ENCODE data around the gene FREM3. TPM values are rescaled to one million over a fixed set of nuclear protein-coding genes. Genes with fewer than 3 reads are reported as not detected.

The FREM3 gene
- total RNA-seq, 1 experiment from 2014 or later: not detected

- H3K79me2 ChIP-seq (ENCODE audit: insufficient read depth, low read length): no peaks in the 10 kb centered on the region
- WGBS (ENCODE audit: extremely low coverage, insufficient read length, low lambda C conversion rate): no CpG with 5 or more reads among the region's 6 CpGs
- H3K4ac ChIP-seq (ENCODE audit: low read depth, low read length): no peak overlapping the region
- Mint-ChIP-seq H3K27ac (no peak overlapping the region), H3K36me3 (ENCODE audit: insufficient read depth in 1 of 3, low read depth in 3 of 3) (no peaks in the 10 kb centered on the region), H3K4me1 (no peaks in the 10 kb centered on the region), H3K4me3 (no peak overlapping the region), H3K9me3 (0 out of 5 replicates have a peak, but pooled peaks cover 0 to 2% of the 10 kb centered on the region in 2 experiments), H3K27me3 (ENCODE audit: low read depth) (no peaks in the 10 kb centered on the region)
- no peak overlapping the region for H4K5ac ChIP-seq (ENCODE audit: insufficient read length, low read depth, low read length)
- TF ChIP-seq, protein P1, sequence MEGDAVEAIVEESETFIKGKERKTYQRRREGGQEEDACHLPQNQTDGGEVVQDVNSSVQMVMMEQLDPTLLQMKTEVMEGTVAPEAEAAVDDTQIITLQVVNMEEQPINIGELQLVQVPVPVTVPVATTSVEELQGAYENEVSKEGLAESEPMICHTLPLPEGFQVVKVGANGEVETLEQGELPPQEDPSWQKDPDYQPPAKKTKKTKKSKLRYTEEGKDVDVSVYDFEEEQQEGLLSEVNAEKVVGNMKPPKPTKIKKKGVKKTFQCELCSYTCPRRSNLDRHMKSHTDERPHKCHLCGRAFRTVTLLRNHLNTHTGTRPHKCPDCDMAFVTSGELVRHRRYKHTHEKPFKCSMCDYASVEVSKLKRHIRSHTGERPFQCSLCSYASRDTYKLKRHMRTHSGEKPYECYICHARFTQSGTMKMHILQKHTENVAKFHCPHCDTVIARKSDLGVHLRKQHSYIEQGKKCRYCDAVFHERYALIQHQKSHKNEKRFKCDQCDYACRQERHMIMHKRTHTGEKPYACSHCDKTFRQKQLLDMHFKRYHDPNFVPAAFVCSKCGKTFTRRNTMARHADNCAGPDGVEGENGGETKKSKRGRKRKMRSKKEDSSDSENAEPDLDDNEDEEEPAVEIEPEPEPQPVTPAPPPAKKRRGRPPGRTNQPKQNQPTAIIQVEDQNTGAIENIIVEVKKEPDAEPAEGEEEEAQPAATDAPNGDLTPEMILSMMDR (conservative IDR thresholded peaks at IDR 0.05): no peak
- H3K23ac ChIP-seq (ENCODE audit: insufficient read length, low read depth, low read length): no peak overlapping the region
- no peak overlapping the region for H3T11ph ChIP-seq (ENCODE audit: low read length)
- H2BK120ac ChIP-seq (ENCODE audit: low read depth, low read length, poor library complexity, severe bottlenecking): no peak overlapping the region
- H2AFZ ChIP-seq (ENCODE audit: low read length): no peak overlapping the region
- H2AK5ac ChIP-seq (ENCODE audit: insufficient read length, low read length): no peak overlapping the region
- no peaks in the 10 kb centered on the region for H3K9me3 ChIP-seq (ENCODE audit: control insufficient read depth, low read depth, low read length)
- H3K23me2 ChIP-seq (ENCODE audit: insufficient read length, low read depth, low read length, poor library complexity, severe bottlenecking): no peaks in the 10 kb centered on the region
- no peak overlapping the region for H2BK5ac ChIP-seq (ENCODE audit: insufficient read length, low read length)
- no peak overlapping the region for H3K9ac ChIP-seq (ENCODE audit: extremely low read depth, insufficient read length, low read length)
- H3K27me3 ChIP-seq (ENCODE audit: insufficient read depth, low read length): no peaks in the 10 kb centered on the region
- no peaks in the 10 kb centered on the region for H3K79me1 ChIP-seq (ENCODE audit: insufficient read depth, low read depth, low read length, poor library complexity, severe bottlenecking)
- DNase-seq: no peak
- no peak overlapping the region for H4K91ac ChIP-seq (ENCODE audit: insufficient read length, low read depth, low read length)
- H4K8ac ChIP-seq (replicated peaks; ENCODE audit: insufficient read length, low read depth, low read length): no peak overlapping the region
- no peak overlapping the region for H3K27ac ChIP-seq (ENCODE audit: insufficient read length, low read depth, low read length)
- H4K20me1 ChIP-seq (ENCODE audit: control insufficient read depth, insufficient read depth, insufficient read length): no peaks in the 10 kb centered on the region
- no peak overlapping the region for H3K56ac ChIP-seq (ENCODE audit: insufficient read length, low read depth, low read length)
- no peak overlapping the region for H3K4me2 ChIP-seq (ENCODE audit: insufficient read depth, insufficient read length, low read length)
- no peak overlapping the region for H2BK20ac ChIP-seq (ENCODE audit: low read depth, low read length, poor library complexity, severe bottlenecking)
- H2BK15ac ChIP-seq (ENCODE audit: low read depth, low read length): no peak overlapping the region
- H3K14ac ChIP-seq (ENCODE audit: insufficient read depth, low read length): no peak overlapping the region
- no peak overlapping the region for H3K18ac ChIP-seq (ENCODE audit: insufficient read length, low read depth, low read length)
- H2BK12ac ChIP-seq (ENCODE audit: insufficient read length, low read depth, low read length): no peak overlapping the region
- no peaks in the 10 kb centered on the region for H3K4me1 ChIP-seq (ENCODE audit: insufficient read depth, low read length)
Measured at GRCh38 chr4:143617994-143618679, 82.3 kb downstream of the FREM3 start.

Data from H9 (cell line).